H9 (cell line): ENCODE measurements around the gene ZNF292. TPM values are rescaled to one million over a fixed set of nuclear protein-coding genes. Genes with fewer than 3 reads are reported as not detected.

Source experiments
- DNase-seq: peaks from one replicate; pipeline ENCODE4 v3.0.0-alpha.2; 2017
- H2AFZ ChIP-seq: one replicate; pipeline ENCODE4 v1.6.1; 2013; ENCODE audit warnings: mild to moderate bottlenecking, low read length, control low read depth, moderate library complexity
- H2AK5ac ChIP-seq: 2 replicates; pipeline ENCODE4 v1.6.1; 2013; ENCODE audit warnings: low read length, control low read depth, mixed read lengths; ENCODE audit not compliant: insufficient read length
- H2BK120ac ChIP-seq: one replicate; pipeline ENCODE4 v1.6.1; 2013; ENCODE audit warnings: low read depth, mild to moderate bottlenecking, low read length, control low read depth, inconsistent platforms; ENCODE audit not compliant: poor library complexity, severe bottlenecking
- H2BK12ac ChIP-seq: 2 replicates; pipeline ENCODE4 v1.6.1; 2013; ENCODE audit warnings: low read length, control low read depth, mixed read lengths, low read depth; ENCODE audit not compliant: insufficient read length
- H2BK15ac ChIP-seq: 2 replicates; pipeline ENCODE4 v1.6.1; 2013; ENCODE audit warnings: low read depth, low read length, control low read depth
- H2BK20ac ChIP-seq: one replicate; pipeline ENCODE4 v1.6.1; 2013; ENCODE audit warnings: low read depth, mild to moderate bottlenecking, low read length, control low read depth, inconsistent platforms; ENCODE audit not compliant: poor library complexity, severe bottlenecking
- H2BK5ac ChIP-seq: 2 replicates; pipeline ENCODE4 v1.6.1; 2013; ENCODE audit warnings: low read length, control low read depth, mixed read lengths; ENCODE audit not compliant: insufficient read length
- H3K14ac ChIP-seq: 2 replicates; pipeline ENCODE4 v1.6.1; 2013; ENCODE audit warnings: low read length, control low read depth; ENCODE audit not compliant: insufficient read depth
- H3K18ac ChIP-seq: 2 replicates; pipeline ENCODE4 v1.6.1; 2013; ENCODE audit warnings: low read depth, mild to moderate bottlenecking, mixed read lengths, low read length, control low read depth; ENCODE audit not compliant: insufficient read length
- H3K23ac ChIP-seq: 2 replicates; pipeline ENCODE4 v1.6.1; 2013; ENCODE audit warnings: low read length, control low read depth, mixed read lengths, low read depth; ENCODE audit not compliant: insufficient read length
- H3K23me2 ChIP-seq: 2 replicates; pipeline ENCODE4 v1.6.1; 2013; ENCODE audit warnings: low read depth, mild to moderate bottlenecking, mixed read lengths, low read length, control low read depth; ENCODE audit not compliant: insufficient read length, poor library complexity, severe bottlenecking
- H3K27ac ChIP-seq: 2 replicates; pipeline ENCODE4 v1.5.1; 2013; ENCODE audit warnings: low read length, control low read depth, mixed read lengths, low read depth; ENCODE audit not compliant: insufficient read length
- H3K27me3 ChIP-seq: 2 replicates; pipeline ENCODE4 v1.6.1; 2013; ENCODE audit warnings: low read length, control low read depth, inconsistent platforms; ENCODE audit not compliant: insufficient read depth
- H3K4ac ChIP-seq: 2 replicates; pipeline ENCODE4 v1.6.1; 2013; ENCODE audit warnings: low read depth, mild to moderate bottlenecking, control low read depth, inconsistent platforms, low read length, moderate library complexity
- H3K4me1 ChIP-seq: 2 replicates; pipeline ENCODE4 v1.6.1; 2013; ENCODE audit warnings: low read length, control low read depth, inconsistent platforms; ENCODE audit not compliant: insufficient read depth
- H3K4me2 ChIP-seq: 2 replicates; pipeline ENCODE4 v1.6.1; 2013; ENCODE audit warnings: low read length, control low read depth, mixed read lengths; ENCODE audit not compliant: insufficient read length, insufficient read depth
- H3K56ac ChIP-seq: 2 replicates; pipeline ENCODE4 v1.6.1; 2013; ENCODE audit warnings: low read depth, mild to moderate bottlenecking, mixed read lengths, low read length, control low read depth; ENCODE audit not compliant: insufficient read length
- H3K79me1 ChIP-seq: 2 replicates; pipeline ENCODE4 v1.6.1; 2013; ENCODE audit warnings: low read depth, mild to moderate bottlenecking, moderate library complexity, low read length, control low read depth, inconsistent platforms; ENCODE audit not compliant: insufficient read depth, poor library complexity, severe bottlenecking
- H3K79me2 ChIP-seq: 2 replicates; pipeline ENCODE4 v1.6.1; 2013; ENCODE audit warnings: low read length, control low read depth, inconsistent platforms; ENCODE audit not compliant: insufficient read depth
- H3K9ac ChIP-seq: 2 replicates; pipeline ENCODE4 v1.6.1; 2013; ENCODE audit warnings: low read length, control low read depth, mixed read lengths; ENCODE audit not compliant: insufficient read length; ENCODE audit errors: extremely low read depth
- H3K9me3 ChIP-seq: one replicate; pipeline ENCODE4 v1.6.1; 2013; ENCODE audit warnings: low read depth, low read length, inconsistent platforms; ENCODE audit not compliant: control insufficient read depth
- H3T11ph ChIP-seq: one replicate; pipeline ENCODE4 v1.6.1; 2013; ENCODE audit warnings: mild to moderate bottlenecking, low read length, control low read depth, inconsistent platforms
- H4K20me1 ChIP-seq: one replicate; pipeline ENCODE4 v1.6.1; 2013; ENCODE audit not compliant: control insufficient read depth, insufficient read length, insufficient read depth
- H4K5ac ChIP-seq: 2 replicates; pipeline ENCODE4 v1.6.1; 2013; ENCODE audit warnings: low read depth, mild to moderate bottlenecking, mixed read lengths, low read length, control low read depth; ENCODE audit not compliant: insufficient read length
- H4K8ac ChIP-seq: replicated peaks from 2 replicates; pipeline ENCODE4 v1.6.1; 2013; ENCODE audit warnings: low read length, control low read depth, mixed read lengths, low read depth; ENCODE audit not compliant: insufficient read length
- H4K91ac ChIP-seq: 2 replicates; pipeline ENCODE4 v1.6.1; 2013; ENCODE audit warnings: low read depth, mild to moderate bottlenecking, moderate library complexity, mixed read lengths, low read length, control low read depth; ENCODE audit not compliant: insufficient read length
- H3K27ac Mint-ChIP-seq, 3 experiments: 2 replicates in 2 of 3; 3 replicates in 1 of 3; pipeline ENCODE4 v1.8.0; 2020 to 2021; ENCODE audit warnings: mixed read lengths in 3 of 3, mild to moderate bottlenecking in 1 of 3, moderate library complexity in 1 of 3
- H3K27me3 Mint-ChIP-seq: 2 replicates; pipeline ENCODE4 v1.8.0; 2021; ENCODE audit warnings: low read depth, mild to moderate bottlenecking, moderate library complexity, mixed read lengths
- H3K36me3 Mint-ChIP-seq, 3 experiments: 2 replicates in 2 of 3; 3 replicates in 1 of 3; pipeline ENCODE4 v1.8.0; 2020 to 2021; ENCODE audit warnings: low read depth in 3 of 3, mixed read lengths in 3 of 3; ENCODE audit not compliant: insufficient read depth in 1 of 3
- H3K4me1 Mint-ChIP-seq, 2 experiments: 2 replicates each; pipeline ENCODE4 v1.8.0; 2020; ENCODE audit warnings: mixed read lengths in 2 of 2
- H3K4me3 Mint-ChIP-seq, 2 experiments: 2 replicates in 1 of 2; 3 replicates in 1 of 2; pipeline ENCODE4 v1.8.0; 2020 to 2021; ENCODE audit warnings: mild to moderate bottlenecking in 2 of 2, mixed read lengths in 2 of 2, moderate library complexity in 1 of 2
- H3K9me3 Mint-ChIP-seq, 2 experiments: 2 replicates in 1 of 2; 3 replicates in 1 of 2; pipeline ENCODE4 v1.8.0; 2020; ENCODE audit warnings: mild to moderate bottlenecking in 2 of 2, mixed read lengths in 2 of 2, moderate library complexity in 1 of 2
- WGBS: extraction: QIAGEN DNeasy Blood & Tissue Kit; methylation state at CpG from one replicate; pipeline ENCODE4 v1.1.7; 2013; ENCODE audit warnings: missing lambda C conversion rate, low lambda C conversion rate, mixed read lengths; ENCODE audit not compliant: insufficient read length; ENCODE audit errors: extremely low coverage; 5-methylcytosine and 5-hydroxymethylcytosine counted together
- total RNA-seq: library from RNA; stranded (reverse); gene quantifications from 2 replicates; pipeline ENCODE4 v1.2.1, GENCODE V29; 2021
- TF ChIP-seq, protein P1 (sequence below): fragments of 200-600 bp; sonication (generic); conservative IDR thresholded peaks from 3 replicates; pipeline ENCODE4 v1.8.0; 2021; ENCODE audit warnings: antibody characterized with exemption, mild to moderate bottlenecking

ZNF292 gene
- total RNA-seq, 1 experiment from 2014 or later: 38.7 TPM

GRCh38 chr6:87230801-87231200 lies 75.4 kb downstream of the ZNF292 start:
- no peak overlapping the region for H2BK5ac ChIP-seq
- H3K23ac ChIP-seq: no peak overlapping the region
- H3K4me2 ChIP-seq: no peak overlapping the region
- no peak overlapping the region for H3K18ac ChIP-seq
- Mint-ChIP-seq H3K27me3 (no peaks in the 10 kb centered on the region), H3K4me1 (no peaks in the 10 kb centered on the region), H3K9me3 (no peaks in the 10 kb centered on the region), H3K4me3 (no peak overlapping the region), H3K36me3 (peaks cover 11 to 41% (median 33%) of the 10 kb centered on the region in 3 experiments), H3K27ac (no peak overlapping the region)
- no peaks in the 10 kb centered on the region for H4K20me1 ChIP-seq
- H2BK12ac ChIP-seq: no peak overlapping the region
- no peak overlapping the region for H4K91ac ChIP-seq
- no peak overlapping the region for H2AFZ ChIP-seq
- H3K4me1 ChIP-seq: no peaks in the 10 kb centered on the region
- H3K9ac ChIP-seq: no peak overlapping the region
- H4K8ac ChIP-seq: no peak overlapping the region
- no peak for DNase-seq
- H4K5ac ChIP-seq: no peak overlapping the region
- no peak overlapping the region for H3T11ph ChIP-seq
- WGBS: no CpG with 5 or more reads among the region's 1 CpG
- H3K27me3 ChIP-seq: no peaks in the 10 kb centered on the region
- H3K23me2 ChIP-seq: no peaks in the 10 kb centered on the region
- peaks cover 4% of the 10 kb centered on the region; the same call in 1 of the 2 replicates for H3K79me2 ChIP-seq
- no peaks in the 10 kb centered on the region for H3K9me3 ChIP-seq
- no peak overlapping the region for H3K4ac ChIP-seq
- TF ChIP-seq, protein P1, sequence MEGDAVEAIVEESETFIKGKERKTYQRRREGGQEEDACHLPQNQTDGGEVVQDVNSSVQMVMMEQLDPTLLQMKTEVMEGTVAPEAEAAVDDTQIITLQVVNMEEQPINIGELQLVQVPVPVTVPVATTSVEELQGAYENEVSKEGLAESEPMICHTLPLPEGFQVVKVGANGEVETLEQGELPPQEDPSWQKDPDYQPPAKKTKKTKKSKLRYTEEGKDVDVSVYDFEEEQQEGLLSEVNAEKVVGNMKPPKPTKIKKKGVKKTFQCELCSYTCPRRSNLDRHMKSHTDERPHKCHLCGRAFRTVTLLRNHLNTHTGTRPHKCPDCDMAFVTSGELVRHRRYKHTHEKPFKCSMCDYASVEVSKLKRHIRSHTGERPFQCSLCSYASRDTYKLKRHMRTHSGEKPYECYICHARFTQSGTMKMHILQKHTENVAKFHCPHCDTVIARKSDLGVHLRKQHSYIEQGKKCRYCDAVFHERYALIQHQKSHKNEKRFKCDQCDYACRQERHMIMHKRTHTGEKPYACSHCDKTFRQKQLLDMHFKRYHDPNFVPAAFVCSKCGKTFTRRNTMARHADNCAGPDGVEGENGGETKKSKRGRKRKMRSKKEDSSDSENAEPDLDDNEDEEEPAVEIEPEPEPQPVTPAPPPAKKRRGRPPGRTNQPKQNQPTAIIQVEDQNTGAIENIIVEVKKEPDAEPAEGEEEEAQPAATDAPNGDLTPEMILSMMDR: no peak
- no peak overlapping the region for H2BK120ac ChIP-seq
- H3K27ac ChIP-seq: no peak overlapping the region
- H2BK15ac ChIP-seq: no peak overlapping the region
- H3K14ac ChIP-seq: no peak overlapping the region
- H3K79me1 ChIP-seq: peaks cover 3% of the 10 kb centered on the region
- no peak overlapping the region for H2AK5ac ChIP-seq
- H2BK20ac ChIP-seq: no peak overlapping the region
- H3K56ac ChIP-seq: no peak overlapping the region
